WTC11 (cell line): Measurements from ENCODE around the gene ESRRA. TPM values are rescaled to one million over a fixed set of nuclear protein-coding genes. Genes with fewer than 3 reads are reported as not detected.

Source experiments
- ATAC-seq: fragments of 200-7000 bp; cut with Tn5 transposase; 2 replicates; pipeline ENCODE4 v1.10.0; 2021; ENCODE audit warnings: mild to moderate bottlenecking, moderate library complexity
- Bru-seq: library from RNA; stranded (reverse); fragments of 400-500 nt; gene quantifications from one replicate; lab custom pipeline; 2021; lab: Mats Ljungman, UMichigan
- CTCF ChIA-PET: fragments of 300-600 bp; sonication (Branson Sonifier 250); formaldehyde crosslinking; loops from one replicate; lab custom pipeline; 2021; ENCODE audit warnings: antibody characterized with exemption; lab: Charles Lee
- POLR2A ChIA-PET: fragments of 350-600 bp; sonication (Branson Sonifier 250); formaldehyde crosslinking; loops from one replicate; lab custom pipeline; 2021; ENCODE audit warnings: antibody characterized with exemption; lab: Charles Lee
- DNase-seq: peaks from one replicate; pipeline ENCODE4 v3.0.0; 2021; ENCODE audit warnings: low spot score
- H3K27ac Mint-ChIP-seq: 2 replicates; pipeline ENCODE4 v1.8.0; 2021; ENCODE audit warnings: mixed read lengths
- H3K27me3 Mint-ChIP-seq: 2 replicates; pipeline ENCODE4 v1.8.0; 2021; ENCODE audit warnings: low read depth, mild to moderate bottlenecking, moderate library complexity, mixed read lengths
- H3K36me3 Mint-ChIP-seq: 2 replicates; pipeline ENCODE4 v1.8.0; 2021; ENCODE audit warnings: mixed read lengths
- H3K4me1 Mint-ChIP-seq: 2 replicates; pipeline ENCODE4 v1.8.0; 2022; ENCODE audit warnings: mixed read lengths
- H3K4me3 Mint-ChIP-seq: 2 replicates; pipeline ENCODE4 v1.8.0; 2021; ENCODE audit warnings: mild to moderate bottlenecking, moderate library complexity, mixed read lengths
- H3K9me3 Mint-ChIP-seq: 2 replicates; pipeline ENCODE4 v1.8.0; 2021; ENCODE audit warnings: mixed read lengths
- E2F5 ChIP-seq: sonication (generic); formaldehyde crosslinking; IDR thresholded peaks from 2 replicates; pipeline ENCODE4 v1.8.1; 2022; ENCODE audit warnings: mild to moderate bottlenecking, moderate library complexity, missing genetic modification reagents
- ETV6 ChIP-seq: sonication (generic); formaldehyde crosslinking; IDR thresholded peaks from 2 replicates; pipeline ENCODE4 v1.8.1; 2022; ENCODE audit warnings: mild to moderate bottlenecking, missing genetic modification reagents
- FOXJ3 ChIP-seq: sonication (generic); formaldehyde crosslinking; IDR thresholded peaks from 2 replicates; pipeline ENCODE4 v1.9.0; 2021; ENCODE audit warnings: missing genetic modification reagents, mild to moderate bottlenecking, borderline replicate concordance
- GTF2I ChIP-seq: fragments of 250-450 bp; sonication (Bioruptor Pico); conservative IDR thresholded peaks from 2 replicates; pipeline ENCODE4 v1.4.0; 2021; ENCODE audit warnings: mild to moderate bottlenecking
- IRF1 ChIP-seq: sonication (generic); formaldehyde crosslinking; IDR thresholded peaks from 2 replicates; pipeline ENCODE4 v1.8.0; 2023; ENCODE audit warnings: missing genetic modification reagents
- IRF2 ChIP-seq: sonication (generic); formaldehyde crosslinking; IDR thresholded peaks from 2 replicates; pipeline ENCODE4 v1.8.0; 2022; ENCODE audit warnings: low read depth, missing genetic modification reagents, borderline replicate concordance
- MXD4 ChIP-seq: fragments of 250-450 bp; sonication (Bioruptor Pico); IDR thresholded peaks from 2 replicates; pipeline ENCODE4 v1.8.0; 2021; ENCODE audit warnings: mild to moderate bottlenecking, moderate library complexity, borderline replicate concordance
- NR3C1 ChIP-seq: sonication (generic); formaldehyde crosslinking; conservative IDR thresholded peaks from 2 replicates; pipeline ENCODE4 v1.8.1; 2023; ENCODE audit warnings: low read depth, mild to moderate bottlenecking, missing genetic modification reagents
- OVOL2 ChIP-seq: fragments of 250-450 bp; sonication (Bioruptor Pico); IDR thresholded peaks from 2 replicates; pipeline ENCODE4 v1.9.0; 2021; ENCODE audit warnings: mild to moderate bottlenecking, borderline replicate concordance
- RELA ChIP-seq: sonication (generic); formaldehyde crosslinking; IDR thresholded peaks from 2 replicates; pipeline ENCODE4 v1.8.1; 2022; ENCODE audit warnings: missing genetic modification reagents, mild to moderate bottlenecking, borderline replicate concordance
- SMAD4 ChIP-seq: sonication (generic); formaldehyde crosslinking; IDR thresholded peaks from 2 replicates; pipeline ENCODE4 v1.8.0; 2022; ENCODE audit warnings: mild to moderate bottlenecking, missing genetic modification reagents
- SP1 ChIP-seq: sonication (generic); formaldehyde crosslinking; conservative IDR thresholded peaks from 2 replicates; pipeline ENCODE4 v1.8.1; 2022; ENCODE audit warnings: missing genetic modification reagents
- TCF7 ChIP-seq: sonication (generic); formaldehyde crosslinking; IDR thresholded peaks from 2 replicates; pipeline ENCODE4 v1.8.0; 2022; ENCODE audit warnings: mild to moderate bottlenecking, low read depth, missing genetic modification reagents, moderate library complexity
- ZNF138 ChIP-seq: sonication (generic); formaldehyde crosslinking; conservative IDR thresholded peaks from 2 replicates; pipeline ENCODE4 v1.8.1; 2022; ENCODE audit warnings: mild to moderate bottlenecking, moderate library complexity, missing genetic modification reagents
- long read RNA-seq, 3 experiments: library from RNA in 1 of 3; library from capped mRNA in 1 of 3; library from polyadenylated mRNA in 1 of 3; unstranded in 2 of 3; stranded (forward) in 1 of 3; transcript quantifications; one replicate each; pipeline ENCODE4 v2.0.0, GENCODE V29; 2021
- total RNA-seq: library from RNA; stranded (reverse); gene quantifications from 3 replicates; pipeline ENCODE4 v1.2.3, GENCODE V29; 2021
- TF ChIP-seq, protein P1 (sequence below): sonication (generic); formaldehyde crosslinking; IDR thresholded peaks from 2 replicates; pipeline ENCODE4 v1.8.0; 2022; ENCODE audit warnings: mild to moderate bottlenecking, missing genetic modification reagents
- TF ChIP-seq, protein P2 (sequence below): sonication (generic); formaldehyde crosslinking; IDR thresholded peaks from 2 replicates; pipeline ENCODE4 v1.8.1; 2022; ENCODE audit warnings: low read depth, mild to moderate bottlenecking, moderate library complexity, missing genetic modification reagents, borderline replicate concordance
- TF ChIP-seq, protein P3 (sequence below): fragments of 250-450 bp; sonication (Bioruptor Pico); IDR thresholded peaks from 2 replicates; pipeline ENCODE4 v1.9.0; 2021; ENCODE audit warnings: moderate library complexity, mild to moderate bottlenecking, inconsistent platforms, borderline replicate concordance
- TF ChIP-seq, protein P4 (sequence below): sonication (generic); formaldehyde crosslinking; IDR thresholded peaks from 2 replicates; pipeline ENCODE4 v1.8.0; 2023; ENCODE audit warnings: missing genetic modification reagents, mild to moderate bottlenecking, borderline replicate concordance
- TF ChIP-seq, protein P5 (sequence below): sonication (generic); formaldehyde crosslinking; IDR thresholded peaks from 2 replicates; pipeline ENCODE4 v1.8.1; 2023; ENCODE audit warnings: mild to moderate bottlenecking, missing genetic modification reagents, moderate library complexity

ESRRA gene
- total RNA-seq (56.3 to 81.9 TPM (median 59.1 TPM) in 3 replicates), Bru-seq, nascent RNA (percentile 72 among the genes with signal in this experiment)
- long read RNA-seq, experiment 1, transcript ESRRA-203 (7 exons, 2,218 nt) = minor isoform, 7 of 208 reads
- long read RNA-seq, experiment 1, transcript ESRRA-202 (7 exons, 2,283 nt) = minor isoform, 17 of 208 reads
- long read RNA-seq, experiment 1, transcript ESRRA-201 (7 exons, 2,215 nt) = major isoform, 133 of 208 reads
- long read RNA-seq, experiment 1, partial matches to known transcripts = 18 of 208 reads
- long read RNA-seq, experiment 1, other reads (novel, unspliced or antisense) = 33 of 208 reads
- long read RNA-seq, experiment 2, transcript ESRRA-201 (7 exons, 2,215 nt) = major isoform, 19 of 68 reads
- long read RNA-seq, experiment 2, partial matches to known transcripts = 25 of 68 reads
- long read RNA-seq, experiment 2, other reads (novel, unspliced or antisense) = 19 of 68 reads
- long read RNA-seq, experiment 3, transcript ESRRA-202 (7 exons, 2,283 nt) = major isoform, 10 of 20 reads
- long read RNA-seq, experiment 3, partial matches to known transcripts = 0 of 20 reads
- long read RNA-seq, experiment 3, other reads (novel, unspliced or antisense) = 10 of 20 reads

DNA sequence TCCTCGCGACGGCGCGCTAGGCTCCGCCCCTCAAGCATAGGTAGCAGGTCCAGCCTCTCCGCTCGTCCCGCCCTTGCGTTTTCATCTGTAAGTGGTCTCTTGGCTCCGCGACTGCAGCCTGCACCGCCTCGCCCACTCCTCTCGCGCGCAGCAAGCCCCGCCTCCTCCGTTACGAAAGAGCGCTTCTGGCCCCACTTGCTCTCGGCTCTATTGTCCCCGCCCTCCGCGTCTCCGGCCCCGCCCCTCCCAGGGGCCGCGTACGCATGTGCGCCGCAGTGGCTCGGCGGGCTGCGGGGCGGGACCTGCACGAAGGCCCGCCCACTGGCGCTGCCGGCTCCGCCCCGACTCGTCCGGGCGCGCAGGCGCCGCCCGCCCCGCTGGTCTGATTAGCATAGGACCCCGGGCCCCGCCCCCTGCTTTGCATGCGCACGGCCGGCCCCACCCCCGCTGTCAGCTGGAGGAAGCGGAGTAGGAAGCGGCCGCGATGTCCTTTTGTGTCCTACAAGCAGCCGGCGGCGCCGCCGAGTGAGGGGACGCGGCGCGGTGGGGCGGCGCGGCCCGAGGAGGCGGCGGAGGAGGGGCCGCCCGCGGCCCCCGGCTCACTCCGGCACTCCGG, at the start of gene ESRRA:
ESRRA (plus strand) TSS at position 450 of the 616 bp plus-strand sequence. CDS start 1,656 bp downstream, outside the sequence.
- DNase-seq (peak; percentile 100), ATAC-seq (peak; percentile 79)
- Mint-ChIP-seq H3K9me3 (no peaks in the 10 kb centered on the region), H3K27ac (peak within 1 kb of the TSS; percentile 100), H3K4me1 (peaks cover 16% of the 10 kb centered on the region), H3K36me3 (peaks cover 3% of the 10 kb centered on the region), H3K4me3 (peak within 1 kb of the TSS; percentile 91), H3K27me3 (peaks cover 19% of the 10 kb centered on the region)
- ChIA-PET CTCF (interaction anchor here (0.6 to 5.6 kb wide), 31 partner anchors 9 to 156 kb away, joined by 3 to 151 read pairs (median 8); partner anchors contain the start of genes BAD, DNAJC4, FERMT3 and FKBP2), POLR2A (interaction anchor here (0.6 to 2.6 kb wide), 9 partner anchors 13 to 474 kb away, joined by 3 to 25 read pairs (median 5); partner anchors contain the start of genes PRDX5 and TRMT112)
- TF ChIP-seq E2F5 (CRISPR knock-in tag) (0 out of 2 replicates have a peak, but pooled peaks have one; percentile 52), OVOL2 (CRISPR knock-in tag) (no peak), SP1 (peak; percentile 83), FOXJ3 (no peak), ZNF138 (CRISPR knock-in tag) (no peak), GTF2I (no peak)
- TF ChIP-seq, protein P1, sequence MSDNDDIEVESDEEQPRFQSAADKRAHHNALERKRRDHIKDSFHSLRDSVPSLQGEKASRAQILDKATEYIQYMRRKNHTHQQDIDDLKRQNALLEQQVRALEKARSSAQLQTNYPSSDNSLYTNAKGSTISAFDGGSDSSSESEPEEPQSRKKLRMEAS = 0 out of 2 replicates have a peak, but pooled peaks have one; percentile 9

DNA sequence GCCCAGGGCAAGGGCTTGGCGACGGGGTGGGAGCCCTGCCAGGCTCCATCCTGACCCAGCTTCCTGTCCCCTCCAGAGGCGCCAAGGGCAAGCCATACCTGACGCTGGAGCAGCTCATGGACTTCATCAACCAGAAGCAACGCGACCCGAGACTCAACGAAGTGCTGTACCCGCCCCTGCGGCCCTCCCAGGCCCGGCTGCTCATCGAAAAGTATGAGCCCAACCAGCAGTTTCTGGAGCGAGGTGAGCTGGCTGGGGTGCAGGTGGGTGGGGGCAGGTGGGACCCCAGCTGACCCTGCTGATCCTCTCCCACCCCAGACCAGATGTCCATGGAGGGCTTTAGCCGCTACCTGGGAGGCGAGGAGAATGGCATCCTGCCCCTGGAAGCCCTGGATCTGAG, 49.0 kb upstream of the ESRRA start:
- Mint-ChIP-seq H3K36me3 (peaks cover 21% of the 10 kb centered on the region), H3K27me3 (no peaks in the 10 kb centered on the region), H3K9me3 (no peaks in the 10 kb centered on the region), H3K27ac (no peak overlapping the region), H3K4me3 (no peak overlapping the region), H3K4me1 (peaks cover 13% of the 10 kb centered on the region)
- POLR2A ChIA-PET = interaction anchor here (1.7 kb wide), 1 partner anchor 13 kb away, joined by 5 read pairs; no protein-coding TSS in a partner anchor
- CTCF ChIA-PET = no interaction called here
- ATAC-seq = no peak
- no peak for DNase-seq
- no peak for TF ChIP-seq GTF2I
- TF ChIP-seq, protein P2, sequence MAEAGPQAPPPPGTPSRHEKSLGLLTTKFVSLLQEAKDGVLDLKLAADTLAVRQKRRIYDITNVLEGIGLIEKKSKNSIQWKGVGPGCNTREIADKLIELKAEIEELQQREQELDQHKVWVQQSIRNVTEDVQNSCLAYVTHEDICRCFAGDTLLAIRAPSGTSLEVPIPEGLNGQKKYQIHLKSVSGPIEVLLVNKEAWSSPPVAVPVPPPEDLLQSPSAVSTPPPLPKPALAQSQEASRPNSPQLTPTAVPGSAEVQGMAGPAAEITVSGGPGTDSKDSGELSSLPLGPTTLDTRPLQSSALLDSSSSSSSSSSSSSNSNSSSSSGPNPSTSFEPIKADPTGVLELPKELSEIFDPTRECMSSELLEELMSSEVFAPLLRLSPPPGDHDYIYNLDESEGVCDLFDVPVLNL (CRISPR knock-in tag) = no peak

GRCh38 chr11:64258356-64258755, 47.0 kb upstream of the ESRRA start:
- H3K27me3 Mint-ChIP-seq = no peaks in the 10 kb centered on the region
- POLR2A ChIA-PET = interaction anchor here (1.0 kb wide), 1 partner anchor 15 kb away, joined by 3 read pairs; no protein-coding TSS in a partner anchor
- peaks cover 35% of the 10 kb centered on the region for H3K36me3 Mint-ChIP-seq
- TF ChIP-seq IRF2 (no peak), ETV6 (CRISPR knock-in tag) (no peak), NR3C1 (CRISPR knock-in tag) (no peak), FOXJ3 (no peak), MXD4 (no peak), IRF1 (CRISPR knock-in tag) (no peak), SMAD4 (CRISPR knock-in tag) (no peak), TCF7 (CRISPR knock-in tag) (no peak), RELA (CRISPR knock-in tag) (no peak), GTF2I (no peak)
- TF ChIP-seq, protein P3, sequence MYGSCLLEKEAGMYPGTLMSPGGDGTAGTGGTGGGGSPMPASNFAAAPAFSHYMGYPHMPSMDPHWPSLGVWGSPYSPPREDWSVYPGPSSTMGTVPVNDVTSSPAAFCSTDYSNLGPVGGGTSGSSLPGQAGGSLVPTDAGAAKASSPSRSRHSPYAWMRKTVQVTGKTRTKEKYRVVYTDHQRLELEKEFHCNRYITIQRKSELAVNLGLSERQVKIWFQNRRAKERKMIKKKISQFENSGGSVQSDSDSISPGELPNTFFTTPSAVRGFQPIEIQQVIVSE (CRISPR knock-in tag) = no peak
- TF ChIP-seq, protein P4, sequence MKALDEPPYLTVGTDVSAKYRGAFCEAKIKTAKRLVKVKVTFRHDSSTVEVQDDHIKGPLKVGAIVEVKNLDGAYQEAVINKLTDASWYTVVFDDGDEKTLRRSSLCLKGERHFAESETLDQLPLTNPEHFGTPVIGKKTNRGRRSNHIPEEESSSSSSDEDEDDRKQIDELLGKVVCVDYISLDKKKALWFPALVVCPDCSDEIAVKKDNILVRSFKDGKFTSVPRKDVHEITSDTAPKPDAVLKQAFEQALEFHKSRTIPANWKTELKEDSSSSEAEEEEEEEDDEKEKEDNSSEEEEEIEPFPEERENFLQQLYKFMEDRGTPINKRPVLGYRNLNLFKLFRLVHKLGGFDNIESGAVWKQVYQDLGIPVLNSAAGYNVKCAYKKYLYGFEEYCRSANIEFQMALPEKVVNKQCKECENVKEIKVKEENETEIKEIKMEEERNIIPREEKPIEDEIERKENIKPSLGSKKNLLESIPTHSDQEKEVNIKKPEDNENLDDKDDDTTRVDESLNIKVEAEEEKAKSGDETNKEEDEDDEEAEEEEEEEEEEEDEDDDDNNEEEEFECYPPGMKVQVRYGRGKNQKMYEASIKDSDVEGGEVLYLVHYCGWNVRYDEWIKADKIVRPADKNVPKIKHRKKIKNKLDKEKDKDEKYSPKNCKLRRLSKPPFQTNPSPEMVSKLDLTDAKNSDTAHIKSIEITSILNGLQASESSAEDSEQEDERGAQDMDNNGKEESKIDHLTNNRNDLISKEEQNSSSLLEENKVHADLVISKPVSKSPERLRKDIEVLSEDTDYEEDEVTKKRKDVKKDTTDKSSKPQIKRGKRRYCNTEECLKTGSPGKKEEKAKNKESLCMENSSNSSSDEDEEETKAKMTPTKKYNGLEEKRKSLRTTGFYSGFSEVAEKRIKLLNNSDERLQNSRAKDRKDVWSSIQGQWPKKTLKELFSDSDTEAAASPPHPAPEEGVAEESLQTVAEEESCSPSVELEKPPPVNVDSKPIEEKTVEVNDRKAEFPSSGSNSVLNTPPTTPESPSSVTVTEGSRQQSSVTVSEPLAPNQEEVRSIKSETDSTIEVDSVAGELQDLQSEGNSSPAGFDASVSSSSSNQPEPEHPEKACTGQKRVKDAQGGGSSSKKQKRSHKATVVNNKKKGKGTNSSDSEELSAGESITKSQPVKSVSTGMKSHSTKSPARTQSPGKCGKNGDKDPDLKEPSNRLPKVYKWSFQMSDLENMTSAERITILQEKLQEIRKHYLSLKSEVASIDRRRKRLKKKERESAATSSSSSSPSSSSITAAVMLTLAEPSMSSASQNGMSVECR = no peak
- TF ChIP-seq, protein P5, sequence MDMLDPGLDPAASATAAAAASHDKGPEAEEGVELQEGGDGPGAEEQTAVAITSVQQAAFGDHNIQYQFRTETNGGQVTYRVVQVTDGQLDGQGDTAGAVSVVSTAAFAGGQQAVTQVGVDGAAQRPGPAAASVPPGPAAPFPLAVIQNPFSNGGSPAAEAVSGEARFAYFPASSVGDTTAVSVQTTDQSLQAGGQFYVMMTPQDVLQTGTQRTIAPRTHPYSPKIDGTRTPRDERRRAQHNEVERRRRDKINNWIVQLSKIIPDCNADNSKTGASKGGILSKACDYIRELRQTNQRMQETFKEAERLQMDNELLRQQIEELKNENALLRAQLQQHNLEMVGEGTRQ (CRISPR knock-in tag) = no peak

More at GRCh38 chr11:64258356-64258755, 47.0 kb upstream of the ESRRA start:
- H3K9me3 Mint-ChIP-seq = no peaks in the 10 kb centered on the region
- H3K27ac Mint-ChIP-seq = no peak overlapping the region
- CTCF ChIA-PET = interaction anchor here (0.9 to 1.2 kb wide), 3 partner anchors 9 to 53 kb away, joined by 3 to 4 read pairs (median 3); no protein-coding TSS in a partner anchor
- ATAC-seq (no peak), DNase-seq (no peak)
- H3K4me1 Mint-ChIP-seq = peaks cover 7% of the 10 kb centered on the region
- H3K4me3 Mint-ChIP-seq = no peak overlapping the region
